SK-N-MC (cell line): Measurements from ENCODE around the gene TTLL1.

Source experiments
- DNase-seq: peaks from one replicate; pipeline ENCODE4 v3.0.0-alpha.2; 2011; ENCODE audit warnings: low read depth, low spot score
- H3K27ac ChIP-seq: fragments of 200-600 bp; sonication (generic); 2 replicates; pipeline ENCODE4 v1.5.1; 2016; ENCODE audit warnings: mixed run types
- H3K36me3 ChIP-seq: fragments of 200-600 bp; sonication (generic); 2 replicates; pipeline ENCODE4 v1.6.1; 2017; ENCODE audit warnings: antibody characterized with exemption, low read length, mixed read lengths; ENCODE audit not compliant: insufficient read depth
- H3K4me3 ChIP-seq: fragments of 200-600 bp; sonication (generic); 2 replicates; pipeline ENCODE4 v1.5.1; 2016
- H3K9ac ChIP-seq: fragments of 200-600 bp; sonication (generic); 2 replicates; pipeline ENCODE4 v1.8.0; 2017; ENCODE audit warnings: mixed run types, mixed read lengths; ENCODE audit not compliant: insufficient read length
- H3K9me3 ChIP-seq: fragments of 200-600 bp; sonication (generic); 2 replicates; pipeline ENCODE4 v1.6.1; 2017; ENCODE audit warnings: low read depth, mild to moderate bottlenecking, antibody characterized with exemption, low read length, moderate library complexity, mixed read lengths
- EZH2 ChIP-seq: fragments of 200-600 bp; sonication (generic); IDR thresholded peaks from one replicate; pipeline ENCODE4 v1.6.1; 2017; ENCODE audit warnings: antibody characterized with exemption
- FOXP2 ChIP-seq: optimal IDR thresholded peaks from 2 replicates; pipeline ENCODE3; 2011; ENCODE audit warnings: mild to moderate bottlenecking, moderate library complexity; ENCODE audit not compliant: insufficient read depth; ENCODE audit errors: extremely low read length, control extremely low read depth
- POLR2AphosphoS5 ChIP-seq: IDR thresholded peaks from 2 replicates; pipeline ENCODE4 v1.6.1; 2012; ENCODE audit warnings: mild to moderate bottlenecking, low read depth, low read length, borderline replicate concordance

TTLL1 gene

GRCh38 chr22:43128928-43129424 lies 39.8 kb upstream of the TTLL1 start:
- Histone ChIP-seq H3K27ac (no peak overlapping the region), H3K9me3 (no peaks in the 10 kb centered on the region), H3K36me3 (peaks cover 10% of the 10 kb centered on the region; the same call in 1 of the 2 replicates), H3K4me3 (no peak overlapping the region), H3K9ac (no peak overlapping the region)
- TF ChIP-seq FOXP2 (no peak), POLR2AphosphoS5 (no peak), EZH2 (no peak)
- no peak for DNase-seq

DNA sequence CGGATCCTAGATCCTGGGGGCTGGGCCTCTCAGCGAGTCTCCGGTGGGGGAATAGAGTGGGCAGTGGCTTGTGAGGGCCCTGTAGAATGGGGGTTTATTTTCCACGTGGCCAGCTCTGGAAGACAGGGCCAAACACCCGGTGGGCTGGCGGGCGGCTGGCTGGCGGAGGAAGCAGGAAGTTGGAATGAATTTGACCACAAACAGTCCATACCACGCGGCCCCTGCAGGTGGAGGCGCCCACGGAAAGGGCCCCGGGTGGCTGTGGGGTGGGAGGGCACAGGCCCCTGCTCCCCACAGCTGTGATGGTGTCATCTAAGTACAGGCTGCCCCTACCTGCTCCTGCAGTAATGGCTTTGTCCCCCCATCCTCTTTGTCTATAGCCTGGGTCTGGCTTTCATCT lies 38.9 kb upstream of the TTLL1 start:
- Histone ChIP-seq H3K36me3 (peaks cover 8% of the 10 kb centered on the region; the same call in 1 of the 2 replicates), H3K4me3 (no peak overlapping the region), H3K9ac (no peak overlapping the region), H3K27ac (no peak overlapping the region), H3K9me3 (no peaks in the 10 kb centered on the region)
- no peak for DNase-seq
- TF ChIP-seq EZH2 (no peak), FOXP2 (no peak), POLR2AphosphoS5 (no peak)

DNA sequence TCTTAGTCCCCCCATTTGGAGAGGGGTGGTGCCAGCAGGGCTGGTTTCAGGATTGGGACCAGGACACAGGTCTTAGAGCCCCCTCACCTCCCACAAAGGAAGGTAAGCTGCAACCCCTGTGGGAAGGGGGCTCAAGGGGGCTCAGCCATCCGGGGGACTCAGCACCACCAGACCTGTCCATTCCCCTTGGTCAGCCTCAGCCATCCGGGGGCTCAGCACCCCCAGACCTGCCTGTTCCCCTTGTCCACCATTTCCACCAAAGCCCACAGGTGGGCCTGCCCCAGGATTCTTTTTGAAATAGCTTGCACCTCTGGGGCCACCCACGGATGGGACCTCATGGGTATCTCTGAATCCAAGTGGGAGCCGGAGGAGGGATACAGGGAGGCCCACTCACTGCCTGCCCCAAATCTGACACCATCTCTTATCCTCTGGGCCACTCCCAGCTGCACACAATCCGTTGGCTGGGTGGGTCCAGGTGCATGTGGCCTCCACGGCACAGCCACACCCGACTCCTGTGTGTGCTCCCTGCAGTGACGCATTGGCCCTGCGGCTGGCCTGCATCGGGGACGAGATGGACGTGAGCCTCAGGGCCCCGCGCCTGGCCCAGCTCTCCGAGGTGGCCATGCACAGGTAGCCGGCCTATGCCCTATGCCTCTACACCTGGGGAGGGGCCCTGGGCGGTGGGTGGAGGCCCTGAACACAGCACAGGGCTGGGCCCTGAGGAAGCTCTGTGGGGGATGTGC lies 38.1 kb upstream of the TTLL1 start:
- Histone ChIP-seq H3K9me3 (no peaks in the 10 kb centered on the region), H3K9ac (no peak overlapping the region), H3K36me3 (peaks cover 3% of the 10 kb centered on the region; the same call in 1 of the 2 replicates), H3K27ac (no peak overlapping the region), H3K4me3 (no peak overlapping the region)
- no peak for TF ChIP-seq EZH2
- no peak for TF ChIP-seq POLR2AphosphoS5
- no peak for DNase-seq

DNA sequence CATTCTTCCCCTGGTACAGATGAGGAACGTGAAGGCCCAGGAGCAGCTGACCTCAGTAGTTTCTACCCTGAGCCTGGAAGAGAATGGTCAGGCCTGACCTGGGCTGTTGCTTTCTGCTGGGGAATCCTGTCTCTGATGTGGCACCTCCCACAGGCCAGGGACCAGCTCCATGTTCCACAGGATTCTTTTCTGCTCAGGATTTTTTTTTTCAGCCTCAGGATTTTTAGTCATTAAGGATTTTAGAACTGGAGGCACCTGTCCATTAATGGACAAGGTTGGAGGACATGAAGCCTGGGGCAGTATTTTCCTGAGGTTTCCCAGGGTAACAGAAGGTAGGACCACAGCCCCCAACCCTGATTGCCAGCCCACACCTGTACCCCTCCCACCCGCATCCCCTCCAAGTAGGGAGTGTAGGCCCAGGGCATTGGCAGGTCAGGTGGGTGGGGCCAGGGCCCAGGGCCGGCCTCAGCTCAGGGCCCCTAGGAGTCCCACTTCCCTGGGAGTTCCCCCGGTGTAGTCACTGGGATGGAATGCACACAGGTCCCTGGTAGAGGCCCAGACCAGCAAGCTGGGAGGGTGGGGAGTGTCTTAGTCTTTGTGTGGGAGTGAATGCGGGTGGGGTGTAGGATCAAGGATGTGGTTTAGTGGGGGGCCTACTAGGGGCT lies 37.4 kb upstream of the TTLL1 start:
- Histone ChIP-seq H3K4me3 (no peak overlapping the region), H3K27ac (no peak overlapping the region)
- no peak for TF ChIP-seq FOXP2
- no peak for TF ChIP-seq POLR2AphosphoS5
- TF ChIP-seq EZH2: no peak

GRCh38 chr22:43118953-43119458 lies 29.8 kb upstream of the TTLL1 start:
- no peaks in the 10 kb centered on the region for H3K9me3 ChIP-seq
- no peaks in the 10 kb centered on the region for H3K36me3 ChIP-seq
- TF ChIP-seq EZH2 (no peak), FOXP2 (no peak), POLR2AphosphoS5 (no peak)
- no peak overlapping the region for H3K9ac ChIP-seq
- H3K27ac ChIP-seq: no peak overlapping the region
- no peak overlapping the region for H3K4me3 ChIP-seq
- no peak for DNase-seq

More for the DNA sequence above, 37.4 kb upstream of the TTLL1 start:
- Histone ChIP-seq H3K36me3 (no peaks in the 10 kb centered on the region; the same call in 1 of the 2 replicates), H3K9me3 (no peaks in the 10 kb centered on the region), H3K9ac (no peak overlapping the region)
- no peak for DNase-seq

- Histone ChIP-seq H3K36me3 (no peaks in the 10 kb centered on the region), H3K9me3 (no peaks in the 10 kb centered on the region), H3K9ac (no peak overlapping the region), H3K27ac (no peak overlapping the region), H3K4me3 (no peak overlapping the region)
- DNase-seq: no peak
- TF ChIP-seq FOXP2 (no peak), EZH2 (no peak), POLR2AphosphoS5 (no peak)
Observed at GRCh38 chr22:43118024-43118849, 29.0 kb upstream of the TTLL1 start.

GRCh38 chr22:43116932-43117331 lies 27.7 kb upstream of the TTLL1 start:
- no peaks in the 10 kb centered on the region for H3K9me3 ChIP-seq
- H3K9ac ChIP-seq: no peak overlapping the region
- no peaks in the 10 kb centered on the region for H3K36me3 ChIP-seq
- no peak for TF ChIP-seq POLR2AphosphoS5
- no peak for TF ChIP-seq FOXP2
- TF ChIP-seq EZH2: no peak
- no peak overlapping the region for H3K4me3 ChIP-seq
- DNase-seq: no peak
- H3K27ac ChIP-seq: no peak overlapping the region

GRCh38 chr22:43114958-43115357 lies 25.8 kb upstream of the TTLL1 start:
- H3K9ac ChIP-seq: no peak overlapping the region
- H3K27ac ChIP-seq: no peak overlapping the region
- no peak for DNase-seq
- no peaks in the 10 kb centered on the region for H3K36me3 ChIP-seq
- H3K9me3 ChIP-seq: no peaks in the 10 kb centered on the region
- no peak overlapping the region for H3K4me3 ChIP-seq
- TF ChIP-seq EZH2 (no peak), POLR2AphosphoS5 (no peak), FOXP2 (no peak)
